Measurements from ENCODE around the gene ZPBP.

Gene ZPBP

GRCh38 chr7:50138101-50138500, 45.1 kb upstream of the ZPBP start:
- Mint-ChIP-seq H3K36me3 (ENCODE audit: low read depth) (no peaks in the 10 kb centered on the region), H3K4me3 (no peak overlapping the region), H3K9me3 (no peaks in the 10 kb centered on the region), H3K27me3 (ENCODE audit: low read depth) (no peaks in the 10 kb centered on the region), H3K4me1 (no peaks in the 10 kb centered on the region), H3K27ac (no peak overlapping the region)
- no peak for TF ChIP-seq CTCF (IDR thresholded peaks at IDR 0.05; ENCODE audit: unreplicated experiment in 3 of 3)

- TF ChIP-seq CTCF (IDR thresholded peaks at IDR 0.05; ENCODE audit: unreplicated experiment in 3 of 3) = no peak
- no peaks in the 10 kb centered on the region for H3K4me1 Mint-ChIP-seq
- H3K4me3 Mint-ChIP-seq = no peak overlapping the region
- no peaks in the 10 kb centered on the region for H3K27me3 Mint-ChIP-seq (ENCODE audit: low read depth)
- peaks cover 3% of the 10 kb centered on the region for H3K9me3 Mint-ChIP-seq
- no peak overlapping the region for H3K27ac Mint-ChIP-seq
- H3K36me3 Mint-ChIP-seq (ENCODE audit: low read depth) = no peaks in the 10 kb centered on the region
Measured at GRCh38 chr7:50125766-50126165, 32.7 kb upstream of the ZPBP start.

DNA sequence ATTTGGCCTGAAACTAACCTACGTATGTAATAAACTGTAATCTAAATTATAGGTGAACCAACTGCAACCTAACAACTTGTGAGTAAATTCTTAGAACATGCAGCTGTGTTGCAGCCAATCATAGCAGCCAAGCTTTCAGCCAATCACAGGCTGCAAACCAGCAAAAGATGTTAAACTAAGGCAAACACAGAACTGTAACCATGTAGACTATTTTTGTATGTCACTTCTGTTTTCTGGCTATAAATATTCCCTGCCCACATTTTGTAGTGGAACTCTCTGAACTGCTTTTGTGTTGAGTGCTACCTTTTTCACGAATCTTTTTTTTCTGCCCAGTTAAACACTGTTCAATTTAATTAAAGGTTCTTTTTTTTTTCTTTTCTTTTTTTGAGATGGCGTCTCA, 28.2 kb upstream of the ZPBP start:
- peaks cover 3% of the 10 kb centered on the region for H3K9me3 Mint-ChIP-seq
- H3K4me1 Mint-ChIP-seq = no peaks in the 10 kb centered on the region
- no peak overlapping the region for H3K27ac Mint-ChIP-seq
- no peak for TF ChIP-seq CTCF (IDR thresholded peaks at IDR 0.05; ENCODE audit: unreplicated experiment in 3 of 3)
- no peak overlapping the region for H3K4me3 Mint-ChIP-seq
- no peaks in the 10 kb centered on the region for H3K27me3 Mint-ChIP-seq (ENCODE audit: low read depth)
- no peaks in the 10 kb centered on the region for H3K36me3 Mint-ChIP-seq (ENCODE audit: low read depth)

DNA sequence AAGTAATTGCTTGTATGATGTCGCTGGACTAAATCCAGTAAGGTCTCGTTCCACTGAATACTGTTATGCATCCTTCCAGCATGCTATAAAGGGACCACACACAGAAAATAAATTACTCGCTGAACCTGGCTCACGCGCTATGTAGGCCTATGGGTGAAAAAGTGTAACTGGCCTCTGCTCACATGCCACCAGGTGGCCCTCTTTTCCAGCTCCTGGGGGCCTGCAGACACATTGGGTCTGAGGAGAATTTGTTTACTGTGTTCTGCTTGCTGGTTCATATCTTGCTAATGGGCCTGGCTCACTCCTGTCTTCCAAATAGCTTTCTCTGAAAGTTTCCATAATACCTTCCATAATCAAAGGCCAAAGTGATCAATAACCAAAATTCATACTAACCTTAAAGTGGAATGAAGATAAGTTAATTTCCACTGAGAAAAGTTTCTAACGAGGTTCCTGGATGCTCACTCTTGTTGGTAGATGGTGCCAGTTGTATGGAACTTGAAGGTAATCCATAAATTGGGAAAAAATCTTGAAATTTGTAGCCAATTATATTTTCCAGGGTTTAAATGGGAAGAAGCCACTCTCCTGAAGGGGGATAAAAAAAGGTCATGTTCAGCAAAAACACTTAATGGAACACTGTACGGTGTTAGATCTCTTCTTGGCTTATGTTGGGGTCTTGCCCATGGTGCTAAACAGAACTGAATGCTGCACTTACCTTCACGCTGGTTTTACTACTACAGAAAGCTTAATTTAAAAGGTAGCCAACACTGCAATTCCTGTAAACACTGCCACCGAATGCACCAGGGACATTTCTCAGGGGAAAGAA, 27.0 kb upstream of the ZPBP start:
- no peak overlapping the region for H3K27ac Mint-ChIP-seq
- H3K9me3 Mint-ChIP-seq = no peaks in the 10 kb centered on the region
- no peaks in the 10 kb centered on the region for H3K4me1 Mint-ChIP-seq
- no peaks in the 10 kb centered on the region for H3K27me3 Mint-ChIP-seq (ENCODE audit: low read depth)
- H3K36me3 Mint-ChIP-seq (ENCODE audit: low read depth) = no peaks in the 10 kb centered on the region
- no peak overlapping the region for H3K4me3 Mint-ChIP-seq
- TF ChIP-seq CTCF (IDR thresholded peaks at IDR 0.05; ENCODE audit: unreplicated experiment in 3 of 3) = peak in 1 of 3 experiments; percentile 20

DNA sequence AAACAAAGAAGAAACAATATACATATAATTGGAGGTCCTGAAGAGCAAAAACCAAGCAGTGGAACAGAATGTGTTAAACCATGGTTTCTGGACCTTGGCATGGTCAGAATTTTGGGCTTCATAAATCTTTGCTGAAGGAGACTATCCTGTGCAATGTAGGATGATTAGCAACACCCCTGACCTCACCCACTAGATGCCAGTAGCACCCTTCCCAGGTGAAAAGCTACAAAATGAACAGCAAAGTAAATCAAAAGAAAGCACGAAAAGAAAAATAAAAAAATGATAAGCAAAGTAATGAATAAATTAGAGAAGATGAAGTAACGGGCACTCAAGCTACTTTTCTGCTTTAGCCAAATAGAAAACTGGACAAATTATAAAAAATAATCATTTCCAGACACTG, 19.2 kb upstream of the ZPBP start:
- Mint-ChIP-seq H3K27ac (no peak overlapping the region), H3K36me3 (ENCODE audit: low read depth) (no peaks in the 10 kb centered on the region), H3K4me1 (no peaks in the 10 kb centered on the region), H3K9me3 (peaks cover 13% of the 10 kb centered on the region), H3K27me3 (ENCODE audit: low read depth) (no peaks in the 10 kb centered on the region), H3K4me3 (no peak overlapping the region)
- no peak for TF ChIP-seq CTCF (IDR thresholded peaks at IDR 0.05; ENCODE audit: unreplicated experiment in 3 of 3)

- Mint-ChIP-seq H3K27me3 (ENCODE audit: low read depth) (no peaks in the 10 kb centered on the region), H3K36me3 (ENCODE audit: low read depth) (no peaks in the 10 kb centered on the region)
- TF ChIP-seq CTCF (IDR thresholded peaks at IDR 0.05; ENCODE audit: unreplicated experiment in 3 of 3) = no peak
Measured at GRCh38 chr7:50101873-50102272, 8.8 kb upstream of the ZPBP start.

More at GRCh38 chr7:50101873-50102272, 8.8 kb upstream of the ZPBP start:
- H3K9me3 Mint-ChIP-seq = no peaks in the 10 kb centered on the region
- no peaks in the 10 kb centered on the region for H3K4me1 Mint-ChIP-seq
- H3K4me3 Mint-ChIP-seq = no peak overlapping the region
- no peak overlapping the region for H3K27ac Mint-ChIP-seq
